IPS-18a (cell line): ENCODE results near the gene ZBTB46.

ENCODE experiments used
- H3K27ac ChIP-seq: one replicate; pipeline ENCODE4 v1.5.1; 2013; ENCODE audit warnings: low read length
- H3K27me3 ChIP-seq: one replicate; pipeline ENCODE4 v1.6.1; 2013; ENCODE audit warnings: mild to moderate bottlenecking, low read length; ENCODE audit not compliant: control insufficient read depth, insufficient read depth
- H3K36me3 ChIP-seq: one replicate; pipeline ENCODE4 v1.6.1; 2013; ENCODE audit warnings: low read depth, low read length; ENCODE audit not compliant: control insufficient read depth
- H3K4me1 ChIP-seq: one replicate; pipeline ENCODE4 v1.6.1; 2013; ENCODE audit warnings: low read depth, low read length; ENCODE audit not compliant: control insufficient read depth
- H3K4me3 ChIP-seq: one replicate; pipeline ENCODE4 v1.5.1; 2013; ENCODE audit warnings: low read length
- H3K9ac ChIP-seq: one replicate; pipeline ENCODE4 v1.6.1; 2013; ENCODE audit warnings: mild to moderate bottlenecking, low read length, moderate library complexity
- H3K9me3 ChIP-seq: one replicate; pipeline ENCODE4 v1.6.1; 2013; ENCODE audit warnings: low read depth, low read length; ENCODE audit not compliant: control insufficient read depth

ZBTB46 gene

GRCh38 chr20:63765902-63766301 lies 65.2 kb downstream of the ZBTB46 start:
- no peaks in the 10 kb centered on the region for H3K9me3 ChIP-seq

DNA sequence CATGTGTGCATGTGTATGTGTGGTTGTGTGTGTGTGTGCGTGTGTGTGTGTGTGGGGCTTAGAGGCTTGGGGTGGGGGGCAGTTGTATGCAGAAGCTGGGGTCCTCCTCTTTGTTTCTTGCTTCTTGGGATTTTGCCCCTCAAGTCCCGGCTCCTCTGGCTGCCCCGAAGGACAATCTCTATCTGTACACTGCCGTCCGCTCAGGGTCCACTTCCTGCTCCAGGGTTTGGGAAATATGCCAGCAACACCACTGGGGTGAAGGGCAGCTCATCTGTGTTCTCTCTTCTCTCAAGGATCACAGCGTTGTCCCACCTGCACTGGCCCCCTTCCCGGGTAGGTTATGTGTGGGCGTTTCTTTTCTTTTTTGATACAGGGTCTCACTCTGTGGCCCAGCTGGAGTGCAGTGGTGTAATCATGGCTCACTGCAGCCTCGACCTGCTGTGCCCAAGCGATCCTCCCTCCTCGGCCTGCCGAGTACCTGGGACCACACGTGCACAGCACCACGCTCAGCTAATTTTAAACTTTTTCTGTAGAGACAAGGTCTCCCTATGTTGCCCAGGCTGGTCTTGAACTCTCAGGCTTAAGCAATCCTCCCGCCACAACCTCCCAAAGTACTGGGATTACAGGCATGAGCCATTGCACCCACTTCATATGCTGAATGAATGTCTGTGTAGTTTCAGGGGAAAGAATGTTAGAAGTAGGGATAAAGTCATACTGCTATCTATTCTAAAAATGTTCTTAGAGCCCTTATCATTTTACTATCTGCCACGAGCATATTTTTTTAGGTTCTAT lies 65.8 kb downstream of the ZBTB46 start:
- no peaks in the 10 kb centered on the region for H3K4me1 ChIP-seq
- H3K4me3 ChIP-seq = no peak overlapping the region
- no peaks in the 10 kb centered on the region for H3K9me3 ChIP-seq
- no peak overlapping the region for H3K9ac ChIP-seq
- no peak overlapping the region for H3K27ac ChIP-seq
- H3K36me3 ChIP-seq = no peaks in the 10 kb centered on the region
- no peaks in the 10 kb centered on the region for H3K27me3 ChIP-seq

More at GRCh38 chr20:63765902-63766301, 65.2 kb downstream of the ZBTB46 start:
- no peak overlapping the region for H3K9ac ChIP-seq
- no peaks in the 10 kb centered on the region for H3K27me3 ChIP-seq
- H3K4me3 ChIP-seq = no peak overlapping the region
- no peak overlapping the region for H3K27ac ChIP-seq
- no peaks in the 10 kb centered on the region for H3K36me3 ChIP-seq
- H3K4me1 ChIP-seq = no peaks in the 10 kb centered on the region

- H3K9ac ChIP-seq = no peak overlapping the region
- no peaks in the 10 kb centered on the region for H3K27me3 ChIP-seq
- no peak overlapping the region for H3K27ac ChIP-seq
- H3K4me1 ChIP-seq = no peaks in the 10 kb centered on the region
- H3K4me3 ChIP-seq = no peak overlapping the region
- no peaks in the 10 kb centered on the region for H3K9me3 ChIP-seq
- H3K36me3 ChIP-seq = no peaks in the 10 kb centered on the region
Observed at GRCh38 chr20:63759377-63759901, 71.6 kb downstream of the ZBTB46 start.

DNA sequence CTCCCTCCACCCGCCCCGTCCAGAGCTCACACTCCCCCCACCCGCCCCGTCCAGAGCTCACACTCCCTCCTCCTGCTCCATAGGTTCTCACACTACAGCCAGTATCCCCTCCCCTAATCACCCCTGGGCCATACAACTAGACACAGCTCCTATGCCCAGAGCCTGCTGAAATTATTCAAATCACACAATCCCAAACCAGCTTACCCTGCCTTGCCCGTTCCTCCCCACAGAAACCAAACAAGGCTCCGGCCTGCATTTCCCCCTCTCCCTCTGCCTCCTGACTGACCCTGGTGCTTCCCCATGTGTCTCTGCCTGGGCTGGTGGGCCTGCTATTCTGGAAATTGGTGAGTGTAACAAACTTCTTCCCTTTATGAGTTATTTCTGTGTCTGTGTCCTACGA lies 72.9 kb downstream of the ZBTB46 start:
- Histone ChIP-seq H3K4me1 (no peaks in the 10 kb centered on the region), H3K27ac (no peak overlapping the region), H3K4me3 (no peak overlapping the region), H3K9me3 (no peaks in the 10 kb centered on the region), H3K9ac (no peak overlapping the region), H3K27me3 (no peaks in the 10 kb centered on the region), H3K36me3 (no peaks in the 10 kb centered on the region)

DNA sequence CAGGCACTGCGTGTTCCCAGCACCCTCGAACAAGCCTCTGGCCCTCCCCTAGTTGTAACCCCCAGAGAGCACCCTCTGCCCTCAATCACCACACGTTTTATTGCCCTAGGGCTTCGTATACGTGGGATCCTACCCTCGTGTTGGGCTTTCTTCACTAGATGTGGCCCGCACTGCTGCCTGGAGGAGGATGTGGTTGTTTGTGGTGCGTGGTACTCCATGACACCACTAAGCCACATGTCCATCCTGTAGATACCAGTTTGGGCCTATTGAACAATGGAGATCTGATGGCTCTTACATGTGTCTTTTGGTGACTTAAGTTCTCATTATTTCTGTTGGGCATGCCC lies 74.4 kb downstream of the ZBTB46 start:
- no peak overlapping the region for H3K4me3 ChIP-seq

DNA sequence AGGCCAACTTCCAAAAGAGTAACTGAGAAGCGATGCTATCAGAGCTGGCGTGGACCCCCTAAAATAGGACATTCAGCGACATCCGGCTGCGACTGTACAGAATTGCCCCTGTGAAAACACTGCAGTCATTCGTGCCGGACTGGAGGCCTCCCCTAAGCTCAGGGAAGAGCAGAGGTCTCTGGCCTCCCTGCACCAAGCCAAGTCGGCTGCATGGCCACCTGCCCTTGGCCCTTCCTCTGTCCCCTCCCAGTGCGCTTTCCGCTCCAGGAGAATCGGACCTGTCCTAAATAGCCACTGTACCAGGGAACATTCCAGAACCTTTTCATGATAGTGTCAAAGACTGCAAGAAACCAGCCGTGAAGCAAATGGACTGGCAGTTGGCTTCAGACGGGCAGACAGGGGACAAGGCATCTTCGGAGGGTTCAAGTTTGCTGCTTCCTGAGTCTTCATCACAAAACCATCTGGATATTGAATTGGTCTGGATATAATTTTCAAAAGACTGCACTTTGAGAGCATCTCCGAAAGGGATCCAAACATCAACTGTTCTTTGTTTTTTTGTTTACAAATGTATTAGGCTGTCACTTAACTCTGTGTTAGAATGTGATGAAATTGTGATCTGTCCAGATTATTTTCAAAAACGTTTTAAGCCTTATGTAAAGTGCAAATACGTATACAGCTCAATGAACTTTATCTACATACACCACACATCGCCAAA lies 75.0 kb downstream of the ZBTB46 start:
- no peaks in the 10 kb centered on the region for H3K27me3 ChIP-seq
- H3K27ac ChIP-seq = no peak overlapping the region
- no peaks in the 10 kb centered on the region for H3K4me1 ChIP-seq
- no peaks in the 10 kb centered on the region for H3K36me3 ChIP-seq
- no peak overlapping the region for H3K9ac ChIP-seq
- H3K9me3 ChIP-seq = no peaks in the 10 kb centered on the region
- H3K4me3 ChIP-seq = no peak overlapping the region

More for the DNA sequence above, 74.4 kb downstream of the ZBTB46 start:
- no peak overlapping the region for H3K9ac ChIP-seq
- no peaks in the 10 kb centered on the region for H3K27me3 ChIP-seq
- H3K27ac ChIP-seq = no peak overlapping the region
- H3K36me3 ChIP-seq = no peaks in the 10 kb centered on the region
- H3K9me3 ChIP-seq = no peaks in the 10 kb centered on the region
- no peaks in the 10 kb centered on the region for H3K4me1 ChIP-seq

- no peak overlapping the region for H3K9ac ChIP-seq
- no peak overlapping the region for H3K4me3 ChIP-seq
- no peaks in the 10 kb centered on the region for H3K4me1 ChIP-seq
- no peak overlapping the region for H3K27ac ChIP-seq
- no peaks in the 10 kb centered on the region for H3K36me3 ChIP-seq
- H3K9me3 ChIP-seq = no peaks in the 10 kb centered on the region
- H3K27me3 ChIP-seq = no peaks in the 10 kb centered on the region
Observed at GRCh38 chr20:63754008-63754407, 77.1 kb downstream of the ZBTB46 start.

DNA sequence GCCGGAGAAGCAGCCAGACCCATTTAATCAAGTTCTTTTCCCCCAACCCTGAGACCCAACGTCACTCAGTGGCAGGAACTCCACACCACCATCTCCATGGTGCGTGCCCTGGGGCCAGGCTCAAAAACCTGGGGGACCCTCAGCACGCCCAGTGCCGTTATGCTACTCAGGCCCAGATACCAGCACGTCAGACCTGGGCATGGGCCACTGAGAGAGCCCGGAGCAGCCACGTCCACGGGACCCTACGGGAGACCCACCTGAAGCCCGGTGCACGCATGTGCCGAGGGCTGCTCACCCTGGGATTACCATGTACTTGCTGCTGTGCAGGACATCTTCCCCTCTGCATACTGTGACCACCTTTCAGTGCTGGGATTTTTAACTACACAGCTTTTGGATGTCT lies 77.7 kb downstream of the ZBTB46 start:
- Histone ChIP-seq H3K9me3 (no peaks in the 10 kb centered on the region), H3K27me3 (no peaks in the 10 kb centered on the region), H3K9ac (no peak overlapping the region), H3K36me3 (no peaks in the 10 kb centered on the region), H3K4me3 (no peak overlapping the region), H3K4me1 (no peaks in the 10 kb centered on the region), H3K27ac (no peak overlapping the region)

- H3K36me3 ChIP-seq = no peaks in the 10 kb centered on the region
- H3K27me3 ChIP-seq = no peaks in the 10 kb centered on the region
- no peak overlapping the region for H3K27ac ChIP-seq
- H3K4me3 ChIP-seq = no peak overlapping the region
- no peaks in the 10 kb centered on the region for H3K9me3 ChIP-seq
- H3K4me1 ChIP-seq = no peaks in the 10 kb centered on the region
- no peak overlapping the region for H3K9ac ChIP-seq
Observed at GRCh38 chr20:63752411-63753101, 78.5 kb downstream of the ZBTB46 start.

DNA sequence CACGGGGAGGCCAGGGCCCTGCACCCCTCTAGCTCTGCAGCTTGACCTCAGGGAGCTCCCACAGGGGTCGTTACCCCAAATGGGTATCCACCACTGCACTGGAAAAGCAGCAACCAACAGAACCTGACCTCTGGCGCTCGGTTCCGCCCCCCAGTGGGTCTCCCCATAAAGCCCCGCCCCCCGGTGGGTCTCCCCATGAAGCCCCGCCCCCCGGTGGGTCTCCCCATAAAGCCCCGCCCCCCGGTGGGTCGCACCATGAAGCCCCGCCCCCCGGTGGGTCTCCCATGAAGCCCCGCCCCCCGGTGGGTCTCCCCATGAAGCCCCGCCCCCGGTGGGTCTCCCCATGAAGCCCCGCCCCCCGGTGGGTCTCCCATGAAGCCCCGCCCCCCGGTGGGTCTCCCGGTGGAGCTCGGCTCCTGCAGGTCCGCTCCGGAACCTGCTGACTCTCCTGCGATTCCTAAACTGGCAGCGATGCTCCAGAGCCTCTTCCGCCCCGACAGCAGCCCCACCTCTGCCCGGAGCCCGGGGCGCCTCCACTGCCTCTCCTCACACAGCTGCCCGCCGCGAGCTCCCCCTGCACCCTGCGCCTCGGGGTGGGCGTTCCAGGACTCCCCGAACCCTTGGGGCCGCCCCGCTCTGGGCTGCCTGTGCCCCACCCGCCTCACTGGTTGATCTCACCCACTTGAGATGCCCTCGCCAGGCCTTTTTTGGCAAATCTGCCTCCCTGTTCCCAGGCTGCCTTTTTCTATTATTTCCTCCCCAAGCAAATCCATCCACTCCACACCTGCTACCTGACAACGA lies 79.4 kb downstream of the ZBTB46 start:
- Histone ChIP-seq H3K27me3 (no peaks in the 10 kb centered on the region), H3K4me3 (no peak overlapping the region), H3K36me3 (no peaks in the 10 kb centered on the region), H3K4me1 (no peaks in the 10 kb centered on the region), H3K9ac (no peak overlapping the region), H3K9me3 (no peaks in the 10 kb centered on the region), H3K27ac (no peak overlapping the region)
